ENCODE measurements around the gene SEMA3A. TPM values are rescaled to one million over a fixed set of nuclear protein-coding genes. Genes with fewer than 3 reads are reported as not detected.

SEMA3A gene
- total RNA-seq, 1 experiment from 2014 or later = 14.2 TPM

DNA sequence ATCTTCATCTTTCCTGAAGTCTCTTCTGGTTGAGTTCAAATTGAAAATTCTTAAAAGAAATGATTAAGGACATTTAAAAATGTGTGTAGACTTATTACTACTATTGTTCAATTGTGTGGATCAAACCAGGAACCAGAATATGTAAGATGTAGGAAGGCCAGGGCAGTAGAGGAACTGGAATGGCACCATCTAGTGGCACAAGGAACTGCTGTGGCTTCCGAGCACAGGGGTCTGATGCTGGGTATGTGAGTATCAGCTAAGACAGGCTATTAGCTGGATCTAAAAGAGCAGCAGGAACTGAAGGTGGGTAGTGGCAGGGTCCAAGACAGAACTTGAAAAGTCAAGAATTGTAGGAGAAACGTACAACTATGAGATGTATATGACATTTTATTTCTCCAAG, 247.3 kb downstream of the SEMA3A start:
- H3K36me3 ChIP-seq (ENCODE audit: control insufficient read depth in 1 of 2, insufficient read depth in 2 of 2, low read length in 2 of 2) = no peaks in the 10 kb centered on the region
- no peaks in the 10 kb centered on the region for H3K27me3 ChIP-seq (ENCODE audit: insufficient read depth, low read length)
- DNase-seq (ENCODE audit: low read depth, low spot score) = peak; percentile 19
- H3K9ac ChIP-seq (ENCODE audit: low read length) = no peak overlapping the region
- intact Hi-C loops (cut with micrococcal nuclease) = no loop called here
- no peaks in the 10 kb centered on the region for H3K9me2 ChIP-seq (ENCODE audit: insufficient read depth)
- no peaks in the 10 kb centered on the region for H3K9me3 ChIP-seq (ENCODE audit: control insufficient read depth in 1 of 2, insufficient read depth in 1 of 2, low read depth in 1 of 2, low read length in 2 of 2)
- peak; percentile 89 for ATAC-seq
- CTCF ChIA-PET = interaction anchor here (0.6 to 2.7 kb wide), 7 partner anchors 11 to 1883 kb away, joined by 3 to 37 read pairs (median 4); no protein-coding TSS in a partner anchor
- no peak overlapping the region for H3K27ac ChIP-seq (ENCODE audit: low read depth, low read length)
- no peak overlapping the region for H3K4me2 ChIP-seq (ENCODE audit: low read length)
- BruUV-seq (replicated peaks) = no TSS peak
- RAD21 ChIA-PET (ENCODE audit: low non-redundant PET in 1 of 2, low total read pairs in 2 of 2, uncharacterized antibody in 2 of 2, unreplicated experiment in 2 of 2) = no interaction called here
- H3K4me3 ChIP-seq (replicated peaks in 1 of 2; ENCODE audit: low read depth in 1 of 2, low read length in 2 of 2) = no peak overlapping the region
- no peaks in the 10 kb centered on the region for H3K79me2 ChIP-seq (ENCODE audit: insufficient read depth, low read length)
- POLR2A ChIA-PET = no interaction called here
- TF ChIP-seq, protein P1, sequence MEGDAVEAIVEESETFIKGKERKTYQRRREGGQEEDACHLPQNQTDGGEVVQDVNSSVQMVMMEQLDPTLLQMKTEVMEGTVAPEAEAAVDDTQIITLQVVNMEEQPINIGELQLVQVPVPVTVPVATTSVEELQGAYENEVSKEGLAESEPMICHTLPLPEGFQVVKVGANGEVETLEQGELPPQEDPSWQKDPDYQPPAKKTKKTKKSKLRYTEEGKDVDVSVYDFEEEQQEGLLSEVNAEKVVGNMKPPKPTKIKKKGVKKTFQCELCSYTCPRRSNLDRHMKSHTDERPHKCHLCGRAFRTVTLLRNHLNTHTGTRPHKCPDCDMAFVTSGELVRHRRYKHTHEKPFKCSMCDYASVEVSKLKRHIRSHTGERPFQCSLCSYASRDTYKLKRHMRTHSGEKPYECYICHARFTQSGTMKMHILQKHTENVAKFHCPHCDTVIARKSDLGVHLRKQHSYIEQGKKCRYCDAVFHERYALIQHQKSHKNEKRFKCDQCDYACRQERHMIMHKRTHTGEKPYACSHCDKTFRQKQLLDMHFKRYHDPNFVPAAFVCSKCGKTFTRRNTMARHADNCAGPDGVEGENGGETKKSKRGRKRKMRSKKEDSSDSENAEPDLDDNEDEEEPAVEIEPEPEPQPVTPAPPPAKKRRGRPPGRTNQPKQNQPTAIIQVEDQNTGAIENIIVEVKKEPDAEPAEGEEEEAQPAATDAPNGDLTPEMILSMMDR (IDR thresholded peaks at IDR 0.05 in 2 of 3, conservative IDR thresholded peaks at IDR 0.05 in 1 of 3; ENCODE audit: borderline replicate concordance in 1 of 3, insufficient read depth in 1 of 3, low read depth in 2 of 3, low read length in 2 of 3) = peak; percentile 20 to 80 (median 76); a peak in 5 of 6 replicates
- no peak for TF ChIP-seq SRF (IDR thresholded peaks at IDR 0.05; ENCODE audit: low read depth)
- no peak for TF ChIP-seq ZNF274 (IDR thresholded peaks at IDR 0.05; ENCODE audit: low read depth, low read length)
- TF ChIP-seq FOSL1 (IDR thresholded peaks at IDR 0.05; ENCODE audit: low read depth) = no peak
- no peak for TF ChIP-seq ELF1 (IDR thresholded peaks at IDR 0.05; ENCODE audit: borderline replicate concordance, low read depth)
- TF ChIP-seq, protein P2, sequence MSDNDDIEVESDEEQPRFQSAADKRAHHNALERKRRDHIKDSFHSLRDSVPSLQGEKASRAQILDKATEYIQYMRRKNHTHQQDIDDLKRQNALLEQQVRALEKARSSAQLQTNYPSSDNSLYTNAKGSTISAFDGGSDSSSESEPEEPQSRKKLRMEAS (IDR thresholded peaks at IDR 0.05) = no peak
- no peak for TF ChIP-seq ZFX (IDR thresholded peaks at IDR 0.05)
- no peak for TF ChIP-seq EGR1 (IDR thresholded peaks at IDR 0.05; ENCODE audit: low read depth)
- no peak for TF ChIP-seq EZH2 (IDR thresholded peaks at IDR 0.05)
- no peak for TF ChIP-seq SIN3A (IDR thresholded peaks at IDR 0.05; ENCODE audit: low read depth)
- peak; percentile 42; the same call in 1 of the 2 replicates for TF ChIP-seq RAD21 (IDR thresholded peaks at IDR 0.05; ENCODE audit: low read depth)
- TF ChIP-seq CEBPB (IDR thresholded peaks at IDR 0.05; ENCODE audit: low read depth) = no peak
- TF ChIP-seq YY1 (IDR thresholded peaks at IDR 0.05; ENCODE audit: extremely low read depth, insufficient replicate concordance, low read depth, low read length) = no peak
- H3K4me1 ChIP-seq (ENCODE audit: control insufficient read depth in 1 of 2, insufficient read depth in 2 of 2, low read length in 2 of 2) = no peaks in the 10 kb centered on the region
- H4K20me1 ChIP-seq (ENCODE audit: insufficient read depth) = no peaks in the 10 kb centered on the region
- peak overlapping the region; percentile 35 for H2AFZ ChIP-seq (ENCODE audit: low read depth, low read length, poor library complexity, severe bottlenecking)
